AG04449 (cell line): ENCODE data around the gene BEND5.

Experiments used
- CTCF ChIA-PET: fragments of 350-600 bp; formaldehyde crosslinking; extraction: SDS; loops from one replicate; lab custom pipeline; 2021; ENCODE audit warnings: antibody characterized with exemption; lab: Yijun Ruan, JAX
- POLR2A ChIA-PET: fragments of 400-600, 350-600 bp; formaldehyde crosslinking; extraction: SDS; loops from one replicate; lab custom pipeline; 2020; ENCODE audit warnings: antibody characterized with exemption, inconsistent platforms; lab: Yijun Ruan, JAX
- DNase-seq: peaks from one replicate; pipeline ENCODE4 v3.0.0-alpha.2; 2010; ENCODE audit warnings: low read depth, low spot score
- H3K4me3 ChIP-seq: 2 replicates; pipeline ENCODE4 v1.5.1; 2011; ENCODE audit warnings: low read depth, mild to moderate bottlenecking, control low read depth, low read length
- TF ChIP-seq, protein P1 (sequence below): IDR thresholded peaks from one replicate; pipeline ENCODE4 v1.5.1; 2011; ENCODE audit warnings: mild to moderate bottlenecking, moderate library complexity, low read length, control low read depth, inconsistent platforms; ENCODE audit not compliant: insufficient read depth; ENCODE audit errors: missing control alignments

The BEND5 gene

DNA sequence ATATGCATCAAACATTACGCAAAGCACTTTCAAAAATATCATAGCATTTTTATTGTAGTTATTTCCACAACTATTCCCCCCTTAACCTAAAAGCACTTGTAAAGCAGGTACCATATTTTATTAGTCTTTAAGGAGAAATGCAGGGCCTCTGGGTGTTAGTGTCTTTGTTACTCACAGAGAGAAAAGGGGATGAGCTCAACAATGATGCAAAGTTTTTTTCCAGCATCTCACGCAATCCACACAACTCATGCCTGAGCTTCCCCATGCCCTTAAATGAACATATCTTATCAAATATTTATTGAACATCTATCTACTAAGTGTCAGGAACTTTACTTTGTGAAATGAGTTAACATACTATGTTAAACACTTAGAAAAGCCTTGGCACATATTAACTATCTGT lies 50.6 kb downstream of the BEND5 start:
- TF ChIP-seq, protein P1, sequence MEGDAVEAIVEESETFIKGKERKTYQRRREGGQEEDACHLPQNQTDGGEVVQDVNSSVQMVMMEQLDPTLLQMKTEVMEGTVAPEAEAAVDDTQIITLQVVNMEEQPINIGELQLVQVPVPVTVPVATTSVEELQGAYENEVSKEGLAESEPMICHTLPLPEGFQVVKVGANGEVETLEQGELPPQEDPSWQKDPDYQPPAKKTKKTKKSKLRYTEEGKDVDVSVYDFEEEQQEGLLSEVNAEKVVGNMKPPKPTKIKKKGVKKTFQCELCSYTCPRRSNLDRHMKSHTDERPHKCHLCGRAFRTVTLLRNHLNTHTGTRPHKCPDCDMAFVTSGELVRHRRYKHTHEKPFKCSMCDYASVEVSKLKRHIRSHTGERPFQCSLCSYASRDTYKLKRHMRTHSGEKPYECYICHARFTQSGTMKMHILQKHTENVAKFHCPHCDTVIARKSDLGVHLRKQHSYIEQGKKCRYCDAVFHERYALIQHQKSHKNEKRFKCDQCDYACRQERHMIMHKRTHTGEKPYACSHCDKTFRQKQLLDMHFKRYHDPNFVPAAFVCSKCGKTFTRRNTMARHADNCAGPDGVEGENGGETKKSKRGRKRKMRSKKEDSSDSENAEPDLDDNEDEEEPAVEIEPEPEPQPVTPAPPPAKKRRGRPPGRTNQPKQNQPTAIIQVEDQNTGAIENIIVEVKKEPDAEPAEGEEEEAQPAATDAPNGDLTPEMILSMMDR = no peak
- DNase-seq = no peak
- no peak overlapping the region for H3K4me3 ChIP-seq
- CTCF ChIA-PET = interaction anchor here (1.2 kb wide), 1 partner anchor 29 kb away, joined by 5 read pairs; no protein-coding TSS in a partner anchor
- POLR2A ChIA-PET = no interaction called here

- ChIA-PET CTCF (no interaction called here), POLR2A (no interaction called here)
- no peak for DNase-seq
- TF ChIP-seq, protein P1 = no peak
- no peak overlapping the region for H3K4me3 ChIP-seq
These were observed 51.2 kb downstream of the BEND5 start for GRCh38 chr1:48725341-48726046.

DNA sequence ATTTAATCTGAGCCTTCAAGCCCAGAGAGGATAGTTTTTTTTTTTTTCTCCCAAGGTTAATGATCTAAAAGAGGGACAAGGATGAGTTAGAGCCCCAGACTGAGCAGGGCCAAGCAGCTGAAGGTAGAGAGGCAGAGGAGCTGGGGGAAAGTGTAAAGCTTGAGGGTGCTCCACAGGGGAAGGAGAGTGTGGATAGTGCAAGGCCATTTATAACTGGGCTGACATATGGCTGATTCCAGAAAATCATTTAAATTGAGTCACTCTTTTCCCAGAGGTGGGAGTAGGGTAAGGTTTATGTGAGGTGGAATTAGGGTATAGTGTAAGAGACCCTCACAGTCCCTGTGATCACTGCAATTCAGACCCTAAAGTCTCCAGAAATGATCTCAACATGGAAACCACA lies 55.8 kb downstream of the BEND5 start:
- no peak overlapping the region for H3K4me3 ChIP-seq
- ChIA-PET POLR2A (no interaction called here), CTCF (interaction anchor here (1.1 kb wide), 1 partner anchor 22 kb away, joined by 3 read pairs; no protein-coding TSS in a partner anchor)
- DNase-seq = no peak
- TF ChIP-seq, protein P1 = no peak

- no peak overlapping the region for H3K4me3 ChIP-seq
- CTCF ChIA-PET = no interaction called here
- POLR2A ChIA-PET = no interaction called here
- DNase-seq = no peak
- TF ChIP-seq, protein P1 = no peak
These were observed 58.0 kb downstream of the BEND5 start for GRCh38 chr1:48718705-48719104.

- DNase-seq = no peak
- TF ChIP-seq, protein P1 = no peak
- CTCF ChIA-PET = no interaction called here
- POLR2A ChIA-PET = no interaction called here
- no peak overlapping the region for H3K4me3 ChIP-seq
These were observed 58.5 kb downstream of the BEND5 start for GRCh38 chr1:48718116-48718630.

- no peak for DNase-seq
- POLR2A ChIA-PET = no interaction called here
- TF ChIP-seq, protein P1 = no peak
- CTCF ChIA-PET = no interaction called here
- no peak overlapping the region for H3K4me3 ChIP-seq
These were observed 59.6 kb downstream of the BEND5 start for GRCh38 chr1:48717082-48717481.
